Endodermal cell (in vitro differentiated cells): ENCODE results near the gene PLEKHS1. TPM values are rescaled to one million over a fixed set of nuclear protein-coding genes. Genes with fewer than 3 reads are reported as not detected.

Source experiments
- DNase-seq: peaks from one replicate; pipeline ENCODE4 v3.0.0-alpha.2; 2017
- H3K27ac ChIP-seq: 2 replicates; pipeline ENCODE4 v1.5.1; 2013; ENCODE audit warnings: mild to moderate bottlenecking, low read depth, low read length, moderate library complexity
- H3K27me3 ChIP-seq: 2 replicates; pipeline ENCODE4 v1.6.1; 2013; ENCODE audit warnings: mild to moderate bottlenecking, low read length, moderate library complexity; ENCODE audit not compliant: insufficient read depth, control insufficient read depth, poor library complexity, severe bottlenecking
- H3K36me3 ChIP-seq: 2 replicates; pipeline ENCODE4 v1.7.0; 2013; ENCODE audit warnings: mild to moderate bottlenecking, low read length, moderate library complexity; ENCODE audit not compliant: control insufficient read depth, insufficient read depth
- H3K4me1 ChIP-seq: one replicate; pipeline ENCODE4 v1.7.0; 2013; ENCODE audit warnings: low read length; ENCODE audit not compliant: control insufficient read depth, insufficient read depth
- H3K4me3 ChIP-seq: 2 replicates; pipeline ENCODE4 v1.5.1; 2013; ENCODE audit warnings: mild to moderate bottlenecking, low read length, moderate library complexity
- H3K9ac ChIP-seq: 2 replicates; pipeline ENCODE4 v1.6.1; 2013; ENCODE audit warnings: mild to moderate bottlenecking, low read length, moderate library complexity; ENCODE audit not compliant: poor library complexity, severe bottlenecking; ENCODE audit errors: extremely low read depth
- H3K9me3 ChIP-seq: 2 replicates; pipeline ENCODE4 v1.6.1; 2013; ENCODE audit warnings: mild to moderate bottlenecking, low read length, moderate library complexity; ENCODE audit not compliant: control insufficient read depth
- H3K27ac Mint-ChIP-seq: 2 replicates; pipeline ENCODE4 v1.8.0; 2020; ENCODE audit warnings: mixed read lengths
- H3K27me3 Mint-ChIP-seq: 2 replicates; pipeline ENCODE4 v1.8.0; 2021; ENCODE audit warnings: mild to moderate bottlenecking, mixed read lengths; ENCODE audit not compliant: insufficient read depth
- H3K36me3 Mint-ChIP-seq: 2 replicates; pipeline ENCODE4 v1.8.0; 2020; ENCODE audit warnings: low read depth, mixed read lengths
- H3K4me1 Mint-ChIP-seq: 2 replicates; pipeline ENCODE4 v1.8.0; 2020; ENCODE audit warnings: mixed read lengths
- H3K4me3 Mint-ChIP-seq: 2 replicates; pipeline ENCODE4 v1.8.0; 2020; ENCODE audit warnings: mild to moderate bottlenecking, moderate library complexity, mixed read lengths
- H3K9me3 Mint-ChIP-seq: 2 replicates; pipeline ENCODE4 v1.8.0; 2020; ENCODE audit warnings: mild to moderate bottlenecking, mixed read lengths
- CTCF ChIP-seq: fragments of 200-600 bp; sonication (generic); conservative IDR thresholded peaks from 2 replicates; pipeline ENCODE4 v1.5.0; 2021; ENCODE audit warnings: antibody characterized with exemption, mild to moderate bottlenecking
- WGBS, 2 experiments: methylation state at CpG; one replicate each; pipeline versions ENCODE4 v1.1.5 to v1.1.7; 2013; ENCODE audit warnings: missing lambda C conversion rate in 2 of 2, mixed read lengths in 1 of 2; ENCODE audit not compliant: insufficient coverage in 1 of 2, insufficient read length in 1 of 2; 5-methylcytosine and 5-hydroxymethylcytosine counted together
- total RNA-seq, 2 donors: library from RNA; stranded (reverse); fragmentation: NEBNext Ultra II Directional in 1 of 2; extraction: Animal tissue kit (Norgen Biotek cat#: 25700) in 1 of 2; gene quantifications; 2 replicates in 1 of 2; 3 replicates in 1 of 2; pipeline ENCODE4 v1.2.1, GENCODE V29; 2021

PLEKHS1 gene
- total RNA-seq, 2 donors from 2014 or later = not detected

- Histone ChIP-seq H3K27ac (peak overlapping the region; percentile 6), H3K9me3 (no peaks in the 10 kb centered on the region), H3K27me3 (no peaks in the 10 kb centered on the region), H3K4me1 (peaks cover 7% of the 10 kb centered on the region), H3K4me3 (no peak overlapping the region), H3K9ac (no peak overlapping the region), H3K36me3 (no peaks in the 10 kb centered on the region)
- Mint-ChIP-seq H3K4me3 (no peak overlapping the region), H3K27ac (no peak overlapping the region), H3K36me3 (peaks cover 7% of the 10 kb centered on the region), H3K27me3 (no peaks in the 10 kb centered on the region), H3K9me3 (no peaks in the 10 kb centered on the region), H3K4me1 (peaks cover 34% of the 10 kb centered on the region)
- WGBS, 2 experiments = 63 to 75% methylated on average over 1 to 2 of the region's 2 CpGs
- no peak for TF ChIP-seq CTCF
- peak; percentile 60 for DNase-seq
Measured at GRCh38 chr10:113711142-113711541, 40.3 kb upstream of the PLEKHS1 start.

- no peaks in the 10 kb centered on the region for H3K9me3 ChIP-seq
- no peaks in the 10 kb centered on the region for H3K27me3 Mint-ChIP-seq
- H3K9me3 Mint-ChIP-seq = no peaks in the 10 kb centered on the region
Measured at GRCh38 chr10:113712024-113712423, 39.5 kb upstream of the PLEKHS1 start.

GRCh38 chr10:113712755-113713639, 38.5 kb upstream of the PLEKHS1 start:
- WGBS, 2 experiments = 74 to 83% methylated on average over 2 to 8 of the region's 8 CpGs
- Histone ChIP-seq H3K4me1 (peaks cover 7% of the 10 kb centered on the region), H3K9me3 (no peaks in the 10 kb centered on the region), H3K27ac (no peak overlapping the region), H3K36me3 (peaks cover 4% of the 10 kb centered on the region), H3K27me3 (no peaks in the 10 kb centered on the region), H3K9ac (no peak overlapping the region), H3K4me3 (no peak overlapping the region)
- Mint-ChIP-seq H3K9me3 (no peaks in the 10 kb centered on the region), H3K4me3 (no peak overlapping the region), H3K27me3 (no peaks in the 10 kb centered on the region), H3K36me3 (peaks cover 8% of the 10 kb centered on the region), H3K27ac (no peak overlapping the region), H3K4me1 (peaks cover 34% of the 10 kb centered on the region)
- no peak for TF ChIP-seq CTCF
- DNase-seq = peak; percentile 65

More at GRCh38 chr10:113712024-113712423, 39.5 kb upstream of the PLEKHS1 start:
- Histone ChIP-seq H3K36me3 (no peaks in the 10 kb centered on the region), H3K9ac (no peak overlapping the region), H3K4me3 (no peak overlapping the region), H3K4me1 (peaks cover 7% of the 10 kb centered on the region), H3K27ac (no peak overlapping the region), H3K27me3 (no peaks in the 10 kb centered on the region)
- WGBS, 2 experiments = 88 to 92% methylated on average over 2 to 3 of the region's 3 CpGs
- H3K4me1 Mint-ChIP-seq = peaks cover 34% of the 10 kb centered on the region
- peaks cover 7% of the 10 kb centered on the region for H3K36me3 Mint-ChIP-seq
- H3K27ac Mint-ChIP-seq = no peak overlapping the region
- DNase-seq = no peak
- TF ChIP-seq CTCF = no peak
- no peak overlapping the region for H3K4me3 Mint-ChIP-seq
